Neural progenitor cell (in vitro differentiated cells): ENCODE data around the gene FCAMR. TPM values are rescaled to one million over a fixed set of nuclear protein-coding genes. Genes with fewer than 3 reads are reported as not detected.

Experiments used
- DNase-seq: peaks from one replicate; pipeline ENCODE4 v3.0.0-alpha.2; 2016; ENCODE audit warnings: low spot score
- H2AFZ ChIP-seq: fragments of 200-600 bp; sonication (generic); replicated peaks from 2 replicates; pipeline ENCODE4 v1.6.1; 2016; ENCODE audit warnings: antibody characterized with exemption
- H3F3A ChIP-seq: fragments of 200-600 bp; sonication (generic); 2 replicates; pipeline ENCODE4 v1.6.1; 2016; ENCODE audit warnings: antibody characterized with exemption, low read depth
- H3K27ac ChIP-seq: fragments of 200-600 bp; sonication (generic); 2 replicates; pipeline ENCODE4 v1.5.1; 2016; ENCODE audit warnings: mild to moderate bottlenecking
- H3K27me3 ChIP-seq: fragments of 200-600 bp; sonication (generic); 2 replicates; pipeline ENCODE4 v1.6.1; 2016; ENCODE audit warnings: mild to moderate bottlenecking, moderate library complexity
- H3K36me3 ChIP-seq: fragments of 200-600 bp; sonication (generic); 2 replicates; pipeline ENCODE4 v1.5.1; 2016
- H3K4me1 ChIP-seq: fragments of 200-600 bp; sonication (generic); 2 replicates; pipeline ENCODE4 v1.6.1; 2016; ENCODE audit warnings: mixed run types
- H3K4me2 ChIP-seq: fragments of 200-600 bp; sonication (generic); 2 replicates; pipeline ENCODE4 v1.6.1; 2016
- H3K4me3 ChIP-seq: fragments of 200-600 bp; sonication (generic); 2 replicates; pipeline ENCODE4 v1.5.1; 2016
- H3K79me2 ChIP-seq: fragments of 200-600 bp; sonication (generic); 2 replicates; pipeline ENCODE4 v1.6.1; 2016; ENCODE audit warnings: low read depth
- H3K9ac ChIP-seq: fragments of 200-600 bp; sonication (generic); 2 replicates; pipeline ENCODE4 v1.6.1; 2016
- H3K9me3 ChIP-seq: fragments of 200-600 bp; sonication (generic); 2 replicates; pipeline ENCODE4 v1.5.1; 2016; ENCODE audit warnings: low read depth
- H4K20me1 ChIP-seq: fragments of 200-600 bp; sonication (generic); 2 replicates; pipeline ENCODE4 v1.6.1; 2016; ENCODE audit warnings: low read depth
- H3K27ac Mint-ChIP-seq: 3 replicates; pipeline ENCODE4 v1.8.0; 2021; ENCODE audit warnings: mixed read lengths
- H3K27me3 Mint-ChIP-seq: 2 replicates; pipeline ENCODE4 v1.8.0; 2022; ENCODE audit warnings: low read depth, mild to moderate bottlenecking, inconsistent platforms, moderate library complexity, mixed read lengths; ENCODE audit not compliant: insufficient read depth
- H3K36me3 Mint-ChIP-seq: 3 replicates; pipeline ENCODE4 v1.8.0; 2021; ENCODE audit warnings: mixed read lengths
- H3K4me1 Mint-ChIP-seq: 3 replicates; pipeline ENCODE4 v1.8.0; 2021; ENCODE audit warnings: mixed read lengths
- H3K4me3 Mint-ChIP-seq: 3 replicates; pipeline ENCODE4 v1.8.0; 2021; ENCODE audit warnings: mild to moderate bottlenecking, moderate library complexity, mixed read lengths
- H3K9me3 Mint-ChIP-seq: 3 replicates; pipeline ENCODE4 v1.8.0; 2020; ENCODE audit warnings: mixed read lengths
- EZH2 ChIP-seq: fragments of 200-600 bp; sonication (generic); IDR thresholded peaks from 2 replicates; pipeline ENCODE4 v1.6.1; 2017; ENCODE audit warnings: antibody characterized with exemption, mild to moderate bottlenecking, moderate library complexity
- EZH2phosphoT487 ChIP-seq: fragments of 200-600 bp; sonication (generic); IDR thresholded peaks from 2 replicates; pipeline ENCODE4 v1.6.1; 2017; ENCODE audit warnings: antibody characterized with exemption
- total RNA-seq: library from RNA; depleted of rRNA; stranded (reverse); fragments of >200 nt; gene quantifications from 2 replicates; pipeline ENCODE4 v1.2.3, GENCODE V29; 2015; ENCODE audit warnings: low replicate concordance
- TF ChIP-seq, protein P1 (sequence below): fragments of 200-600 bp; sonication (generic); IDR thresholded peaks from 2 replicates; pipeline ENCODE4 v1.5.1; 2017; ENCODE audit warnings: antibody characterized with exemption, mild to moderate bottlenecking

FCAMR gene
- total RNA-seq, 1 donor from 2014 or later, result not detected

DNA sequence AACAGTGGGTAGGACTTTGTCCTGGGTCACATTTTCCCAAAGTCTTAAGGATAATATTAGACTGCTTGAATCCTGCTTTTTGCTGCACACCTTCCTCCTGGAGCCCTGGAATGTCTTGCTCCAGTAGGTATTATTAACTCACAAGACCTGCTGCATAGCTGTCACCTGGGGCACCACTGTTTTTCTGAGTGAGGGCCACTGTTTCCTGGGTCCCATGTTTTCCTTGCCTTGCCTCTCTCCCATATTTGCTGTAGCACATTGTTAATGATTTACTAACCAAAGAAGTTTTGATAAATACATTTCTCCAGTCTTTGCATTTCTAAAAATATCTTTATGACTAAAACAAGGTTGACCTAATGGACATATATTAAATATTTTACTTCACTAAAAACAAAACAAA, 22.5 kb upstream of the FCAMR start:
- H3K27me3 ChIP-seq, result no peaks in the 10 kb centered on the region
- H4K20me1 ChIP-seq, result no peaks in the 10 kb centered on the region
- no peaks in the 10 kb centered on the region for H3K36me3 ChIP-seq
- H3K27ac ChIP-seq, result no peak overlapping the region
- H3K9ac ChIP-seq, result no peak overlapping the region
- no peak for DNase-seq
- Mint-ChIP-seq H3K4me3 (no peak overlapping the region), H3K4me1 (no peaks in the 10 kb centered on the region), H3K36me3 (no peaks in the 10 kb centered on the region), H3K27ac (no peak overlapping the region), H3K27me3 (peaks cover 3% of the 10 kb centered on the region), H3K9me3 (no peaks in the 10 kb centered on the region)
- H3K79me2 ChIP-seq, result no peaks in the 10 kb centered on the region
- H2AFZ ChIP-seq, result no peak overlapping the region
- H3K4me3 ChIP-seq, result no peak overlapping the region
- TF ChIP-seq EZH2 (no peak), EZH2phosphoT487 (no peak)
- TF ChIP-seq, protein P1, sequence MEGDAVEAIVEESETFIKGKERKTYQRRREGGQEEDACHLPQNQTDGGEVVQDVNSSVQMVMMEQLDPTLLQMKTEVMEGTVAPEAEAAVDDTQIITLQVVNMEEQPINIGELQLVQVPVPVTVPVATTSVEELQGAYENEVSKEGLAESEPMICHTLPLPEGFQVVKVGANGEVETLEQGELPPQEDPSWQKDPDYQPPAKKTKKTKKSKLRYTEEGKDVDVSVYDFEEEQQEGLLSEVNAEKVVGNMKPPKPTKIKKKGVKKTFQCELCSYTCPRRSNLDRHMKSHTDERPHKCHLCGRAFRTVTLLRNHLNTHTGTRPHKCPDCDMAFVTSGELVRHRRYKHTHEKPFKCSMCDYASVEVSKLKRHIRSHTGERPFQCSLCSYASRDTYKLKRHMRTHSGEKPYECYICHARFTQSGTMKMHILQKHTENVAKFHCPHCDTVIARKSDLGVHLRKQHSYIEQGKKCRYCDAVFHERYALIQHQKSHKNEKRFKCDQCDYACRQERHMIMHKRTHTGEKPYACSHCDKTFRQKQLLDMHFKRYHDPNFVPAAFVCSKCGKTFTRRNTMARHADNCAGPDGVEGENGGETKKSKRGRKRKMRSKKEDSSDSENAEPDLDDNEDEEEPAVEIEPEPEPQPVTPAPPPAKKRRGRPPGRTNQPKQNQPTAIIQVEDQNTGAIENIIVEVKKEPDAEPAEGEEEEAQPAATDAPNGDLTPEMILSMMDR, result no peak
- no peaks in the 10 kb centered on the region for H3F3A ChIP-seq
- H3K9me3 ChIP-seq, result no peaks in the 10 kb centered on the region
- H3K4me2 ChIP-seq, result no peak overlapping the region
- H3K4me1 ChIP-seq, result peaks cover 5% of the 10 kb centered on the region

DNA sequence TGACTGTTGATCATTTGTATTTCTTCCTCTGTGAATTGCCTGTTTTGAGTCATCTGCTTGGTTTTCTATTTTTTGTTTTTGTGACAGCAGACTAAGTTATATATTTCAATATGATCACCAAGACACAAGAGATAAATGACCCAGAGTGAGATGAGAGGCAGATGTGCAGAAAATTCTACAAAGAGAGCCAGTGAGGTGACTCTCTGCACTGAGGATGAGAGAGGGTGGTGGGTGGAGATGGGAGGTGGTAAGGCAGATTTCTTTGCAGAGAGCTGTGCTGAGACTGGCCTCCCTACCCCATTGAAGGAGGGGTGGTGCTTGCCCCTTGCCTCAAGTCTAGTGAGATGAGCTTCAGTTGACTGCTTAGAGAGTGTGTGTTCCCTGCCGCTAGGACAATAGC, 17.6 kb upstream of the FCAMR start:
- DNase-seq, result no peak
- Mint-ChIP-seq H3K27ac (no peak overlapping the region), H3K27me3 (peaks cover 3% of the 10 kb centered on the region), H3K36me3 (no peaks in the 10 kb centered on the region), H3K9me3 (no peaks in the 10 kb centered on the region), H3K4me1 (peaks cover 7% of the 10 kb centered on the region), H3K4me3 (no peak overlapping the region)
- Histone ChIP-seq H3K27ac (no peak overlapping the region), H3F3A (no peaks in the 10 kb centered on the region), H3K27me3 (no peaks in the 10 kb centered on the region), H3K4me2 (no peak overlapping the region), H4K20me1 (no peaks in the 10 kb centered on the region), H3K4me1 (peaks cover 5% of the 10 kb centered on the region), H3K4me3 (no peak overlapping the region), H3K9me3 (no peaks in the 10 kb centered on the region), H3K36me3 (no peaks in the 10 kb centered on the region), H3K79me2 (no peaks in the 10 kb centered on the region), H2AFZ (no peak overlapping the region), H3K9ac (no peak overlapping the region)
- no peak for TF ChIP-seq EZH2
- TF ChIP-seq, protein P1, result no peak
- no peak for TF ChIP-seq EZH2phosphoT487

DNA sequence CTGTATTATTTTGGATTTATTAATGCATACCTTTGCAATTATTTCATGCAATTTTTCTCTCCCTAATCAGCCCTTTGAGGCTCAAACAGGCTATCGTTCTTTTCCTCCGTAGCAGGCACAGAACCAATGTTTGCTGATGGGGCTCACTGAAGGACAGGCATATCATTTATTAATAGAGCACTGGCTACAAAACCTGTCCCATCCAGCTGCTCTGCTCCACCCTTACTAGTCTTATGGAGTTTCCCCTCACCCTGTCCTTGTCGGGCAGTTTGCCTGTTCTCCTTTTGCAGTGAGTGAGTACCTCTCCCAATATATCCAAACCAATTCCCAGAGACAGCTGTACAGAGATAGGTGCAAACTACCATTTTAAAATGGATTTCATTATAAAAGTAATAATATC, 16.6 kb upstream of the FCAMR start:
- Mint-ChIP-seq H3K36me3 (no peaks in the 10 kb centered on the region), H3K9me3 (no peaks in the 10 kb centered on the region), H3K27me3 (peaks cover 1% of the 10 kb centered on the region), H3K27ac (no peak overlapping the region), H3K4me1 (peaks cover 7% of the 10 kb centered on the region), H3K4me3 (no peak overlapping the region)
- Histone ChIP-seq H3K4me3 (no peak overlapping the region), H3K4me1 (peaks cover 5% of the 10 kb centered on the region), H3K79me2 (no peaks in the 10 kb centered on the region), H3K9ac (no peak overlapping the region), H3K27me3 (no peaks in the 10 kb centered on the region), H3K27ac (no peak overlapping the region), H4K20me1 (no peaks in the 10 kb centered on the region), H3K9me3 (no peaks in the 10 kb centered on the region), H3K36me3 (no peaks in the 10 kb centered on the region), H3F3A (no peaks in the 10 kb centered on the region), H3K4me2 (no peak overlapping the region), H2AFZ (no peak overlapping the region)
- TF ChIP-seq EZH2phosphoT487 (no peak), EZH2 (no peak)
- TF ChIP-seq, protein P1, result no peak
- DNase-seq, result no peak

DNA sequence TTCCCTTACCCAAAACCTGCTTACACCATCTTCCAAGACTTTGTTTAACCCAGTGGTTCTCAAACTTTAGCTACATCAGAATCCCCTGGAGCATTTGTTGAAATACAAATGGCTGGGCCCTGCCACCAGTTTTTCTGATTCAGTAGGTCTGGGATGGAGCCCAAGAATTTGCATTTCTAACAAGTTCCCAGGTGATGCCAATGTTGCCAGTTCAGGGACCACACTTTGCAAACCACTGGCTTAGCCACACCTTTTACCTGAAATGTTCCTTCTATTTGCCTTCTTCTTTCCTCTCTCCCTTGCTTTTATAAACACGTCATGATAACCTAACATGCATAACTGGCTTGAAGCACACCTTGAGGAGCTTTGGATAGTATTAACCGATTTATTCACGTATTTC, 16.1 kb upstream of the FCAMR start:
- Histone ChIP-seq H3K27ac (no peak overlapping the region), H3K9me3 (no peaks in the 10 kb centered on the region), H2AFZ (no peak overlapping the region), H3K9ac (no peak overlapping the region), H4K20me1 (no peaks in the 10 kb centered on the region), H3K27me3 (no peaks in the 10 kb centered on the region), H3K4me3 (no peak overlapping the region), H3K79me2 (no peaks in the 10 kb centered on the region), H3F3A (no peaks in the 10 kb centered on the region), H3K4me1 (peaks cover 5% of the 10 kb centered on the region), H3K4me2 (no peak overlapping the region), H3K36me3 (no peaks in the 10 kb centered on the region)
- Mint-ChIP-seq H3K27me3 (no peaks in the 10 kb centered on the region), H3K4me1 (peaks cover 7% of the 10 kb centered on the region), H3K36me3 (no peaks in the 10 kb centered on the region), H3K4me3 (no peak overlapping the region), H3K27ac (no peak overlapping the region), H3K9me3 (no peaks in the 10 kb centered on the region)
- TF ChIP-seq EZH2 (no peak), EZH2phosphoT487 (no peak)
- TF ChIP-seq, protein P1, result no peak
- no peak for DNase-seq
